Activated CD4-positive, CD25-positive, alpha-beta regulatory T cell treated with anti-CD3 and anti-CD28 coated beads, Interleukin-2, amount 50 U/mL, for 16 hours (primary cell): ENCODE results near the gene MAP3K21.

Experiments
- DNase-seq: peaks from one replicate; pipeline ENCODE4 v3.0.0-alpha.2; 2020; ENCODE audit warnings: low read depth, low spot score

The MAP3K21 gene

GRCh38 chr1:233327651-233328141 lies at the start of gene MAP3K21:
Gene MAP3K21, plus strand, starts transcription at chr1:233327724. Its CDS starts 305 bp downstream, at chr1:233328029.
- DNase-seq = no peak

- no peak for DNase-seq
Measured at GRCh38 chr1:233278631-233279030, 48.9 kb upstream of the MAP3K21 start.

- DNase-seq = no peak
Measured at GRCh38 chr1:233279971-233280370, 47.6 kb upstream of the MAP3K21 start.

GRCh38 chr1:233281711-233282581 lies 45.6 kb upstream of the MAP3K21 start:
- no peak for DNase-seq

GRCh38 chr1:233282582-233282886 lies 45.0 kb upstream of the MAP3K21 start:
- DNase-seq = no peak

GRCh38 chr1:233289676-233290075 lies 37.8 kb upstream of the MAP3K21 start:
- no peak for DNase-seq

GRCh38 chr1:233290396-233291034 lies 37.0 kb upstream of the MAP3K21 start:
- DNase-seq = no peak

- DNase-seq = no peak
Measured at GRCh38 chr1:233293556-233294446, 33.7 kb upstream of the MAP3K21 start.

- no peak for DNase-seq
Measured at GRCh38 chr1:233294913-233295236, 32.6 kb upstream of the MAP3K21 start.

- peak; percentile 17 for DNase-seq
Measured at GRCh38 chr1:233295237-233295974, 32.1 kb upstream of the MAP3K21 start, which contains the start of gene PCNX2. Gene PCNX2, minus strand, starts transcription at chr1:233295725. Its CDS starts 247 bp downstream, at chr1:233295478.

- no peak for DNase-seq
Measured at GRCh38 chr1:233295975-233296322, 31.6 kb upstream of the MAP3K21 start.

- no peak for DNase-seq
Measured at GRCh38 chr1:233299450-233299849, 28.1 kb upstream of the MAP3K21 start.

- no peak for DNase-seq
Measured at GRCh38 chr1:233300326-233300725, 27.2 kb upstream of the MAP3K21 start.

GRCh38 chr1:233304489-233305102 lies 22.9 kb upstream of the MAP3K21 start:
- DNase-seq = no peak

- DNase-seq = no peak
Measured at GRCh38 chr1:233313434-233314155, 13.9 kb upstream of the MAP3K21 start.

GRCh38 chr1:233315718-233316301 lies 11.7 kb upstream of the MAP3K21 start:
- DNase-seq = no peak

GRCh38 chr1:233316473-233316872 lies 11.1 kb upstream of the MAP3K21 start:
- DNase-seq = no peak

- no peak for DNase-seq
Measured at GRCh38 chr1:233319272-233319671, 8.3 kb upstream of the MAP3K21 start.

GRCh38 chr1:233320023-233320422 lies 7.5 kb upstream of the MAP3K21 start:
- DNase-seq = no peak

GRCh38 chr1:233323718-233324117 lies 3.8 kb upstream of the MAP3K21 start:
- no peak for DNase-seq
